Islet precursor cell (in vitro differentiated cells): Measurements from ENCODE around the gene TP73.
"Not testable (repeated sequence)": the region's sequence is repeated elsewhere in the genome, so short reads cannot be mapped to it uniquely, and the experiment has no call there.

Experiments used
- DNase-seq: peaks from one replicate; pipeline ENCODE4 v3.0.0-alpha.2; 2018

The TP73 gene

DNA sequence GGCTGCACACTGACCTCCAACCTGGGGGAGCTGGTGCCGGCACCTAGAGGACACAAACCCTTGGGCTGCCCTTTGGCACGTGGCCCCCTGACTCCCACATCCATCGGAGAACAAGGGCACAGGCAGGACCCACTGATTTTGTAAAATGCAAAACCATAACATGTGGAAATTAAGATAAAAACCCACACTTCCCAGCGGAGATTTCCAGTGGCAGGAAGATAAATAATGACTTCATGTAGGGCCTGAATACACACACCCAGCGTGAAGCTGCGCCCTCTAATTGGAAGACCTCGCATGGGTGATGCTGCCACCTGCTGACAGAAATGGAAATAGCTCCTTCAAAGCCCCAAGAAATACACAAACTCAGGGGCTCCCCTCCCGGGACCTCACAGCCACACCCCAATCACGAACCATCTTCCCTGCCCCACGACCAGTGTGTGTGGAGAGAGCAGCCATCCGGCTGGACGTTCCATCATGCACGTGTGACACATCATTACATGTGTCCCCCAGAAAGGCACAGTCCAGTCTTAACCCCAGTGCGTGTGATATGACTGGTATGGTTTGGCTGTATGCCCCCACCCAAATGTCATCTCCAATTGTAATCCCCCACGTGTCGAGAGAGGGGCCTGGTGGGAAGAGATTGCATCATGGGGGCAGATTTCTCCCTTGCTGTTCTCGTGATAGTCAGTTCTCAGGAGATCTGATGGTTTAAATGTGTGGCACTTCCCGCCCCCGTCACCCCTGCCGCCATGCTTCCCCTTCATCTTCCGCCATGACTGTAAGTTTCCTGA, 33.2 kb upstream of the TP73 start:
- peak; percentile 71 for DNase-seq

DNA sequence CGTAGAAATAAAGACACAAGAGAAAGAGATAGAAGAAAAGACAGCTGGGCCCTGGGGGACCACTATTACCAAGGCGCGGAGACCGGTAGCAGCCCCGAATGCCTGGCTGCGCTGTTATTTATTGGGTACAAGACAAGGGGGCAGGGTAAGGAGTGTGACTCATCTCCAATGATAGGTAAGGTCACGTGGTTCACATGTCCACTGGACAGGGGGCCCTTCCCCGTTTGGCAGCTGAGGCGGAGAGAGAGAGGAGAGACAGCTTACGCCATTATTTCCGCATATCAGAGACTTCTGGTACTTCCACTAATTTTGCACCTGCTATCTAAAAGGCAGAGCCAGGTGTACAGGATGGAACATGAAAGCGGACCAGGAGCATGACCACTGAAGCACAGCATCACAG, 31.6 kb upstream of the TP73 start:
- DNase-seq: no peak

DNA sequence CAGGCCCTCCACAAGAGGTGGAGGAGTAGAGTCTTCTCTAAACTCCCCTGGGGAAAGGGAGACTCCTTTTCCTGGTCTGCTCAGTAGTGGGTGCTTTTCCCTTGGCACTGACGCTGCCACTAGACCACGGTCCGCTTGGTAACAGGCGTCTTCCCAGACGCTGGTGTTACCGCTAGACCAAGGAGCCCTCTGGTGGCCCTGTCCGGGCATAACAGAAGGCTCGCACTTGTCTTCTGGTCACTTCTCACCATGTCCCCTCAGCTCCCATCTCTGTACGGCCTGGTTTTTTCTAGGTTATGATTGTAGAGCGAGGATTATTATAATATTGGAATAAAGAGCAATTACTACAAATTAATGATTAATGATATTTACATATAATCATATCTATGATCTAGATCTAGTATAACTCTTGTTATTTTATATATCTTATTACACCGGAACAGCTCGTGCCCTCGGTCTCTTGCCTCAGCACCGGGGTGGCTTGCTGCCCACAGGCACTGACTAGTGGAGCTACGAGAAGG, 31.1 kb upstream of the TP73 start:
- not testable (repeated sequence) for DNase-seq

DNA sequence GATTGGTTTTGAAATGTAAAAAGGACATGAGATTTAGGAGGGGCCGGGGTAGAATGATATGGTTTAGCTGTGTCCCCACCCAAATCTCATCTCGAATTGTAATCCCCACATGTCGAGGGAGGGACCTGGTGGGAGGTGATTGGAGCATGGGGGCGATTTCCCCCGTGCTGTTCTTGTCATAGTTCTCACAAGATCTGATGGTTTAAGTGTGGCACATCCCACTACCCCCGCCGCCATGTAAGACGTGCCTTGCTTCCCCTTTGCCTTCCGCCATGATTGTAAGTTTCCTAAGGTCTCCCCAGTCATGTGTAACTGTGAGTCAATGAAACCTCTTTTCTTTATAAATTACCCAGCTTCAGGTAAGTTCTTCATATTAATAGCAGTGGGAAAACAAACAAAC, 30.2 kb upstream of the TP73 start:
- DNase-seq: not testable (repeated sequence)

DNA sequence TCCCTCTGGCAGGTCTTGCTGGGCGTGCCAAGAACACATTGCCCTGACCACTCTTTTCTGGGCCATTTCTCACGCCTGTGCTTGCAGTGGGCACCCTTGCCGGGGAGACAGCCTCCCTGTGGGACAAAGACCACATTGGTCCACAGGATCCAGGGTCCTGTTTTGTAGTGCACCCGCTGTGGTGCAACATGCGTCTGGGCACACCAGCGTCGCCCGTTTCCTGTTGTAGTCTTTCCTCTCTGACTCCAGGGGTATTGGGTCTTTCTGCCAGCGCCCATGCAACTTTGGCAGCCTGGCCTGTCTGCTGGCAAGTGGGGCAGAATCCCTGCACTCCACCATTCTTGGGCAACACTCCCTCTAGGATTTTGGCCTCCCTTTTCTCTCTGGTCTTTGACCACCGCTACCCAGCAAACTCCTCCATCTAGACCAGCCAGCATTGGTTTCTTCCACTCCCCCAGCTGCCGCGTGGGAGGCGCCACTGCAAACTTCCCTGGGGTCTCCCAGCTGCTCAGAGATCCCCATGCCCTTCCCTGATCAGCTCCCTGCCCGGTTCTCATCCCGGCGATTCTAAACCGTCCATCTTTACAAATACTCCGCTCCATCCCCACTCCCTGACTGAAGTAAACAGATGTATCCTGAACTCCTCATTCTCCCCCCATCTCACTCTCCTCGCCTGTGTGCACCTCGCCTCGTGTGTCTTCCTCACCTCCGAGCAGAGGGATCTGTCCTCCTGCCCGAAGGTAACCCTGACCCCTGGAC, 28.7 kb upstream of the TP73 start:
- no peak for DNase-seq

DNA sequence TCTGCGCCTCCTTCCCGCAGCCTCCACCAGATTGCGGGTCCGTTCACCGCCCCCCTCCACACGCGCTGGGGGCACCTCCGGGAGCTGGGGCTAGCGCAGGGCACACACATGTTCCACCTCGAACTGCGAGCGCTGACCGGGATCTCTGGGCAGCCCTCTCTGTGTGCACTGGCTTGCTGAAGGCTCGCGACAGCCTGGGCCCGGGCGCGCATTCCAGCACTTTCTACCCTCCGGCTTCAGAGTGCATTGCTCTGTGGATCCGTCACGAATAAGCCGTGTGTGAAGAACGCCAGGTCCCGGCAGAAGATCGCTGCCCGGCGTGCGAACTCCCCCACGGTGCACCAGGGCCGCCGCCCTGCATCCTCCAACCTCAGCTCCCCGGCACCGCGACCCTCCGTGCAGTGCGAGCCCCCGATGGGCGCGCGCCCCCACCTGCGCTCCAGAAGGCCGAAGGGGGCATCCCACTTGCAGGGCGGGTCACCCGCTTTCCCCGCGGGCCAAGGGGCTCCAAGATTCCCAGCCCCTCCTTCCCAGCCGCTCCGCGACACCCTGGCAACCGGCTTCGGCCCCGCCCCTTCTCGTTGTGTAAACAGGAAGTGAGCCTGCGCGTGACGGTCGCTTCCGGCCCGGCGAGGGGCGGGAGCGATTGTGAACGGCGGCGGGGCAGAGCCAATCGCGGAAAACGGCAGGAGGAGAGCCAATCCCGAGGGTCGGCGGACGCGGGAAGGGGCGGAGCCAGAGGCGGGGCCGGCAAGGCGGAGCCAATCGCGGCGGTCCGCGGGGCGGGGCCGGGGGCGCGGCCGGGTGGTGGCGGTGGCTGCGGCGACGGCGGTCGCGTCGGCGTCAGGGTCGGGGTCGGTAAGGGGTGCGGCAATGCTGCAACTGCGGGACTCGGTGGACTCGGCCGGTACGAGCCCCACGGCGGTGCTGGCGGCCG, 27.8 kb upstream of the TP73 start, which contains the start of gene TPRG1L:
Gene TPRG1L (plus strand): TSS at position 816 of the 937 bp plus-strand sequence. CDS start 58 bp downstream, at position 874.
- DNase-seq: peak; percentile 99

DNA sequence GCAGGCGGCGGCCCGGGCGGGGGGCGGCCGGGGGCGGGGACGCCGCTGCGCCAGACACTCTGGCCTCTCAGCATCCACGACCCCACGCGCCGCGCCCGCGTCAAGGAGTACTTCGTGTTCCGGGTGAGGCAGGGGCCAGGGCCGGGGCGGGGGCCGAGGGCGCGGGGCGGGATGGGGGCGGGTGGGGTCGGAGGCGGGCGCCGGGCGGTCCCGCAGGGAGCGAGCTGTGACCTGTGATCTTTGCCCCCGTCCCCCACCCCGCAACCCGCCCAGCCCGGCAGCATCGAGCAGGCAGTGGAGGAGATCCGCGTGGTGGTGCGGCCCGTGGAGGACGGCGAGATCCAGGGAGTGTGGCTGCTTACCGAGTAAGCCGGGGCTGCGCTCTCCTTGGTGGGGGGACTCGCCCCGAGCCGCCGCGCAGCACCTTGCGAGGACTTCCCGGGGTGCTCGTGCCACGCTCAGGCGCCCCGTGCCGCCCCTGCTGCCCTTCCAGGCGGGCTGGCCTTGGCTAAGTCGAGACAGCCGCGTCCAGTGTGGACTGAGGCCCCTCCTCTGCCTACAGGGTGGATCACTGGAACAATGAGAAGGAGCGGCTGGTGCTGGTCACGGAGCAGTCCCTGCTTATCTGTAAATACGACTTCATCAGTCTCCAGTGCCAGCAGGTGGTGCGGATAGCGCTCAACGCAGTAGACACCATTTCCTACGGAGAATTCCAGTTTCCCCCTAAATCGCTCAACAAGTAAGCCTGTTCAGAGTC, 27.0 kb upstream of the TP73 start:
- peak; percentile 78 for DNase-seq

DNA sequence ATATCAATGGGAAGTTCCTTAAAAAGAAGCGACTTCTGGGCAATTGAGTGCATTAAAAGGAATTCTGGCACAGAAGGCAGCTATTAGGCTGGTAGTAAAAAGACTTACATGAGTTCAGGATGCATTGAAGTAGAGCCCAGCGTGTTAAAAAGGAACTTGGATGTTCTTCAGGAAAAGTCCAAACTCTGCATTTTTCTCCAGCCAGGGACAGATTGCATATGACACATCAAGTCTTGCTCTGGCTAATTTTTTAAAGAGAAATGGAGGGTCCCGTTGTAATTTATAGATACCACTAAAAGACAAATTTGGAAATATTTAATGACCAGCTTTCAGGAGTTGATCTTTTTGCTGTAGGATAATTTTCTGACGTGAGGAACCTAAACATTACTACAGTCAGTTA, 26.3 kb upstream of the TP73 start:
- DNase-seq: no peak

DNA sequence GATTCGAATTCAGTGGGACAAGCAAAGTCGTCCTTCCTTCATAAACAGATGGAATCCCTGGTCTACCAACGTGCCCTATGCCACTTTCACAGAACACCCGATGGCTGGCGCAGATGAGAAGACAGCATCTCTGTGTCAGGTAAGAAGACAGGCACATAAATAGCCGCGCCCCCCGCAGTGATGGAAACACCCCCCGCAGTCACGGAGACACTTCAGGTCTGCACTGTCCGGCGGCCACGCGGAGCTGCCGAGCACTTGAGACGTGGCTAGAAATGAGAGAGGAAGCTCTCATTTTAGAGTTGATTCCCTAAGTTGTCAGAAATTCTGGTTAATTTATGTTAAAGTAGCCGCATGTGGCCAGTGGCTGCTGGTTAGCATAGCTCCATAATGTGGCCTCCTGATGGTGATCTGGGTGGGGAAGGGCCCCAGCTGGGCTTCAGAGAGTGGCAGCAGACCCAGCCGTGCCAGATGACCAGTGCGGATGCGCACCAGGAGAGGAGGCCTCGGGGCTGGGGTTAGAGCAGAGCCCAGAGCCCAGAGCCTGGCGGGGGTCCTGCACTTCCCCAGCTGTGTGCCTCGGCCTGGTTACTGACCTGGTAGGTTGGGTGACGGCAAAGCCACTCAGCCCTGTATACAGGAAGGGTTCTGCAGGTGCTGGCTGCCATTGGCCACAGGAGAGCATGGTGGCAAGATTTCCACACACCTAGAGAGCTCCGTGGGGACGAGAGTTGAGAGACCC, 24.6 kb upstream of the TP73 start:
- no peak for DNase-seq

DNA sequence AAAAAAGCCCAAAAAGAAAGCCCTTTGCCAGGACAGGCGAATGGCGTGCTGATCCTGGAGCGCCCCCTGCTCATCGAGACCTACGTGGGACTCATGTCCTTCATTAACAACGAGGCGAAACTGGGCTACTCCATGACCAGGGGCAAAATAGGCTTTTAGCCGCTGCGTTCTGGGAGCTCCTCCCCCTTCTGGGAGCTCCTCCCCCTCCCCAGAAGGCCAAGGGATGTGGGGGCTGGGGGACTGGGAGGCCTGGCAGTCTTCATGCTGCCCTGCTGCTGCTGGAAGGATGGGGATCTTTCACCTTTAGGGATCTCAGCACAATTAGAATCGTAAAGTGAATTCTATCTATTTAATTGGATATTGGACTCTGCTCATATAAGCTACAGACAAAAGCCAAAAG, 23.9 kb upstream of the TP73 start:
- no peak for DNase-seq

DNA sequence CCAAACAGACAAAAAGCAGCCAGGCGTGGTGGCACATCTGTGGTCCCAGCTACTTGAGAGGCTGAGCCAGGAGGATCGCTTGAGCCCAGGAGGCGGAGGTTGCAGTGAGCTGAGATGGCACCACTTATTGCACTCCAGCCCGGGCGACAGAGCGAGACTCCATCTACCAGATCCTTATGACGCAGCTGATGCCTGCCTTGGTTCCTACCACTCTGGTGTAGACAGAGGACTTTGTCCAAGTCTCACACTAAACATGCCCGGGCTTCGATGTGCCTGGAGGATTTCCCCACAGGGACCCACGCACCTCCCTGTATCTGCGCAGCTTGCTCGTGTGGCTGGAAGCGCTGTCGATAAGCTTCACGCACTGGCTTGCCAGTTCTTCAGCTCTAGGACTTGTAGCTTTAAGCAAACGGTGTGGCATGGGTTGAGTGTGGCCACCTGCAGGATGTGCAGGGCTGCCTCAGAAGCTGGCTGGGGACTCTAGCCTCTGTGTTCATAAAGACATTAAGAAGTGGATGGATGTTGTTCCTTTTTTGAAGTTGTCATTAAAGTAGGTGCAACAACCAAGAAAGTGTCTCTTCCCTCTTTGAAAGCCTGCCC, 22.7 kb upstream of the TP73 start:
- DNase-seq: no peak

DNA sequence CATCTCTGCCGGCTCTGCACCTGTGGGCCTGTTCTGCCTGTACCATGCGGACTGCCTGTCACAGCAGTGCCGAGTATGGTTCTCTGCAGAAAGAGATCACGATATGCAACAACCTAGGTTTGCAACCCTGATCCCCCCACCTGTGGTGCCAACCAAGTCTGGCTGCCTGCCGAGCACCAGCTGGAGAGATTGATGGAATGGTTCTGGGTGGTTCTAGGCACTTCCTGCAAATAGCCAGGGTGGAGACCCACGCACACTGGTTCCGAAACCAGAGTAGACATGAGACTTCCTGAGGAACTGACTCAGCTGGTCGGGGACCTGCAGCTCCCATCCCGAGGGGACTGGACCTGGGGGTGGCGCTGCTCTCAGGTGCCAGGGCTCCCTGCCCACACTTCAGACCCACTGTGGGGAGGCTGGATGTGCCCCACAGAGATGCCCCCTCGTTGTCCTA, 22.1 kb upstream of the TP73 start:
- no peak for DNase-seq

DNA sequence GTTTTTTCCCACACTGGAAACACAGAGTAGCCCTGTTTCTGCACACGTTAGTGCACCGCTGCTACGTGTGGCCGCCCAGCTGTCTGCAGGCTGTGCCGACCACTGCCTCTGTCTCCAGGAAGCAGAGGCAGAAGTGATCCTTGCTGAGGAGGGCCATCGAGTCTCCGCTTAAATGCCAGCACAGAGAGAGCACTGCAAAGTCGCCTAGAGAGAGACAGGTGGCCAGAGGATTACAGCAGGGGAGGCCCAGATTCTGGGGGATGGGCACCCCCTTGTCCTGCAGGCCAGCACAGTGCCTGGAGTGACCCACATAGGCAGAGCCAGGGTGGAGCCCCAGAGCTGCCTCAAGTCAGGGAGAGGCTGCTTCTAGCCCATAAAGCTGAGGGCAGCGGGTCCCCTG, 21.4 kb upstream of the TP73 start:
- DNase-seq: no peak

DNA sequence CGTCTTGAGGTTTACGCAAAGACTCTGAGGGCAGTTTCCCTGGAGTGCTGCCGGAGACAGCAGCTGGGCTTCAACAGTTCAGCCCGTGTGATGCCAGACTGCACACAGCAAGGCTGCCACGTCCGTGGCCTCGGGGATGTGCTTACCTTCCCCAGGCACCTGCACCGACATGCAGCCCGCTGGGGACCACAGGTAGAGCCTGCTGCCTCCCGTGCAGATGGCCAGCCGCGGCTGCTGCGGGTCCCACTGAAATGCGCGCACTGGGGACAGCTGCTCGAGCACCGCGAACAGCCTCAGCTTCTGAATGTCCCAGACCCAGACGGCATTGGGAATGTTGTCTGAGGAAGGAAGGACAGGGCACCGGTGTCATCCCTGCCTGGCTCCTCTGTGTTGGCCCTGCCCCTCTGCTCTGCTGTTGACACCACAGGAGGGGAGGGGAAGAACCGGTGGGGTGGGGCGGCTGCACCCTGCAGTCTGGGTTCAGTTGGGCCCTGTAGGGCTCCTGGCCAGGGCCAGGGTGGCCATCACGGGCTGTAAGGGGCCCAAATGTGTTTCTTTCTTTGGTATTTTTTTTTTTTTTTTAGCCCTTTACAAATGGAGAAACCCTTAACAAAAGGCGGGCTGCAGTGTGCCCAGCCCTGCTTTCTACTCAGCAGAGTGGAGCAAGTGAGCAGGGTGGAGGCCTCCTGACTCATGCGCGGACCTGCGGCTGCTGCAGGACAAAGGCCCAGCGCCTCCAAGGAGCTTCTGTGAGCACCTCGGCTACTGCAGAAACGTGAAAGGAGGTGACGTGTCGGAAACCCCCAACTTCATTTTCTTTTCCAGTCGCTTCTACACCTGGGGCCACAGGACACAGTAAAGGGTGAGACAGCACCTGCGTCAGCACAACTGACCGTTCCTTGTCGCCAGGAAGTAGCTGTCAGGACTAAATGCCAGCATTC, 20.7 kb upstream of the TP73 start:
- DNase-seq: no peak

DNA sequence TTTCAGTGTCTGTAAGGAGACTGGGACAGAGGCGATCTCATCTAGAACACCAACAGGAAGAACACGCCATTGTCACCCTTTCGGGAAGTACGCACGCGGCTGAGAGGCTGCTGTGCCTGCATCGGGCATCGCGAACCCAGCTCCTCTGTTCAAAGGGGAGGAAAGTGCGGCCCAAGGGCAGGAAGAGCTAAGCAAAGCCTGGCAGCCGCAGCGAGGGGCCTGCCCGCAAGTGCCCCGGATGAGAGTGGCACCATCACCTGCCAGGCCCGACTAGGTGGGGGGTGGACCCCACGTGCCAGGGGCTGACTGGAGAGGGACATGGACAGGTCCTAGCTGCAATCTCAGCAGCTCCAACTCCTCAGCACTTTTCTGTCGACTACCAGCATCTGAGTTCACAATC, 20.0 kb upstream of the TP73 start:
- no peak for DNase-seq

DNA sequence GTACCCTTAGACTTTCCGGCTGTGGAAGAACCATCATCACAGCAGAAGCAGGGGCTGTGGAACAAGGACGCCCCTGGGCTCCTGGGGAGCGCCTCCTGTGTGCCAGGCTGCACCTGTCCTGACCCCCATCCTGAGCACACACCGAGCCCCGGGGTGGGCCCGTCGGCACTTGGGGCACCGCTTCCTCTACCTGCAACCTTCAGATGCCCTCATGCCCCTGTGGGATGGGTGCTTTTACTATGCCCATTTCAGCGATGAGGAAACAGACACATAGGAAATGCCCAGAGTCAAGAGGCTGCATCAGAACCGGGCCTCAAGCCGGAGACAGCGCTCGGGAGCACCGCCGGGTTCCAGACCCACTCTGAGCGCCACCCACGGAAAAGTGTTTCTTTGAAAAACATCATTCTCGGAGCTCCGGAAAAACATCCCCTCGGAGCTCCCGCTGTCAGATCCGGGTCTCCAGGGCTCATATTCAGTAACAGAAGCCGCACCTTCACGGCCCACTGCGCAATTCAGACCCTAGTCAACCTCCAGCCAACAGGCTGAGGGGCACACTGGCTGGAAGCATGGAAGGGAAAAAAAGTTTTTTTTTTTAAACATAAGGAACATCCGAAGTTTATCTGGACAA, 19.5 kb upstream of the TP73 start:
- no peak for DNase-seq

DNA sequence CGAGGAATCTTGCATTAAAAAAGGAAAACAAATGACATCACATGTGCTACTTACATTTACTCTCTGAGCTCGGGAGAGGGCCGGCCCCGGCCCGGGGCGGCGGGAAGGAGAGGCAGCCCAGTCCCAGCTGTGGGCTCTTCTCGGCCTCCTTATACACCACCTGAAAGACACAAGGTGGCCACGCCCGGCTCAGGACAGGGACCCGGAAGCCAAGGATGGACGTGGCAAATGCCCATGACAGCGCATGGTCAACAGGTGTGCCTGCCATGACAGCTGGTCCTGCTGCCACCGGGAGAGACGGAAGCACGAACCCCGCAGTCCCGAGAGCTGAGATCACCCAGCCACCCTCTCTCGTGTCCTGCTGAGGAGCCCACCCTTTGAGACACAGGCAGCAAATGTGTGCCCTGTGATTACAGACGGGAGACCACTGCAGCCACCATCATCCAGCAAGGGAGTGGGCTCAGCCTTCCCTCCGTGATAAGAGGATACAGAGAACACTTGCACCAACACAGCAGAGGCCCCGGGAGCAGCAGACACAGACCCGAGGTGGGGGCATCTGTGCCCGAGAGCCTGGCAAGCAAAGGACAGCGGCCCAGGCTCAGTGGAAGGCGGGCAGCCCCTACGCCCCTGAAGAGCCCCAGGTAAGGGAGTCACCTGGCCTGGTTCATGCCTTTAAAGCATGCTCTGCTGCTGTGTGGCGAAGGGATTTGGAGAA, 18.8 kb upstream of the TP73 start:
- no peak for DNase-seq

DNA sequence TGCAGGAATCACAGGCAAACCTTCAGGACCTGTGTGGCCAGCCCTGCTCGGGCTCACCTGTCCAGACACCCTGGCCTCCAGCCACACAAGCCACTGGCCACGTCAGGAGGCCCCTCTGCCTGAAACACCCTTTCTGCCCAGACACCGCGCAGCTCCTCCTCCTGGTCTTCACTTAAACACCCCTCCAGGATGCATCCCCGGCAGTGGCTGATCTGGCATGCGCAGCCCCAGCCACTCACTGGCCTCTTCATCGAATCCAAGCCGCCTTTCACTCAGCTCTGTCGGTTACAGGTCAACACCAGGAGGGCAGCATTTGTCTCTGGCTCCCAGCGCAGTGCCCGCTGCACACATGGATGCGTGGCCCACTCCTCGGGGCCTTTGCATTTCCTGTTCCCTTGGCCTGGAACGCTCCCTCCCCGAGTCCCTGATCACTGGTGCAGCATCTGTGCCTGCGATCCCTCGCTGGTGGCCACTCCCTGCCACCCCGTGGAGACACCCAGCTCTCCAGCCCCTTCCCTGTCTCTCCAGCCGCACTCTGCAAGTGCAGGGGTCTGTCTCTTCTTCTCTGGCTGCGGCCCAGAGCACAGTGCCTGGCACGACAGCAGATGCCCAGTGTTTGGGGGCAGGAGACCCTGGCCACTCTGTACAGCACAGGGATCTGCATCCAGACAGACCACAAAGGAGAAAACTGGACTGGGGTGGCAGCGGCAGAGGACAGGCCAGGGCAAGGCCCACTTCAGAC, 18.1 kb upstream of the TP73 start:
- no peak for DNase-seq
